Measurements from ENCODE around the gene WRAP73.

WRAP73 gene

GRCh38 chr1:3652548-3653285 is 2.8 kb upstream of the WRAP73 start:
- Histone ChIP-seq H3K9ac (ENCODE audit: low read length) (no peak overlapping the region), H3K27me3 (ENCODE audit: low read depth, low read length) (peaks cover 17% of the 10 kb centered on the region), H2AFZ (ENCODE audit: low read depth, low read length) (no peak overlapping the region), H3K36me3 (replicated peaks; ENCODE audit: low read depth, low read length) (no peaks in the 10 kb centered on the region), H3K27ac (ENCODE audit: low read length) (no peak overlapping the region), H3K4me2 (ENCODE audit: low read length) (no peak overlapping the region), H3K4me3 (ENCODE audit: low read length) (no peak overlapping the region), H3K9me3 (ENCODE audit: insufficient read depth, low read length) (no peaks in the 10 kb centered on the region), H4K20me1 (ENCODE audit: insufficient read depth, low read length) (no peaks in the 10 kb centered on the region), H3K79me2 (ENCODE audit: low read length) (peaks cover 9% of the 10 kb centered on the region), H3K4me1 (ENCODE audit: low read length) (peaks cover 40% of the 10 kb centered on the region)
- TF ChIP-seq CTCF (IDR thresholded peaks at IDR 0.05; ENCODE audit: low read depth, low read length) (no peak), EZH2phosphoT487 (IDR thresholded peaks at IDR 0.05; ENCODE audit: low read depth) (no peak)

GRCh38 chr1:3651930-3652547 is 2.1 kb upstream of the WRAP73 start, which contains the start of gene TP73:
Gene TP73, plus strand, starts transcription at chr1:3652516. Its CDS starts 29,850 bp downstream, at chr1:3682366.
- peaks cover 6% of the 10 kb centered on the region for H3K36me3 ChIP-seq (replicated peaks; ENCODE audit: low read depth, low read length)
- peaks cover 34% of the 10 kb centered on the region for H3K4me1 ChIP-seq (ENCODE audit: low read length)
- no peak within 1 kb of the TSS for H2AFZ ChIP-seq (ENCODE audit: low read depth, low read length)
- H3K27ac ChIP-seq (ENCODE audit: low read length) = no peak within 1 kb of the TSS
- no peak within 1 kb of the TSS for H3K9ac ChIP-seq (ENCODE audit: low read length)
- TF ChIP-seq CTCF (IDR thresholded peaks at IDR 0.05; ENCODE audit: low read depth, low read length) (no peak), EZH2phosphoT487 (IDR thresholded peaks at IDR 0.05; ENCODE audit: low read depth) (no peak)
- peaks cover 10% of the 10 kb centered on the region; the same call in 1 of the 2 replicates for H3K27me3 ChIP-seq (ENCODE audit: low read depth, low read length)
- H4K20me1 ChIP-seq (ENCODE audit: insufficient read depth, low read length) = no peaks in the 10 kb centered on the region
- H3K4me3 ChIP-seq (ENCODE audit: low read length) = no peak within 1 kb of the TSS
- peaks cover 9% of the 10 kb centered on the region for H3K79me2 ChIP-seq (ENCODE audit: low read length)
- H3K9me3 ChIP-seq (ENCODE audit: insufficient read depth, low read length) = no peaks in the 10 kb centered on the region
- no peak within 1 kb of the TSS for H3K4me2 ChIP-seq (ENCODE audit: low read length)

GRCh38 chr1:3651026-3651929 is 1.4 kb upstream of the WRAP73 start:
- no peaks in the 10 kb centered on the region for H4K20me1 ChIP-seq (ENCODE audit: insufficient read depth, low read length)
- peaks cover 27% of the 10 kb centered on the region for H3K4me1 ChIP-seq (ENCODE audit: low read length)
- H3K4me2 ChIP-seq (ENCODE audit: low read length) = no peak overlapping the region
- no peak overlapping the region for H3K4me3 ChIP-seq (ENCODE audit: low read length)
- H3K27me3 ChIP-seq (ENCODE audit: low read depth, low read length) = peaks cover 9% of the 10 kb centered on the region; the same call in 1 of the 2 replicates
- no peak overlapping the region for H2AFZ ChIP-seq (ENCODE audit: low read depth, low read length)
- peaks cover 14% of the 10 kb centered on the region for H3K36me3 ChIP-seq (replicated peaks; ENCODE audit: low read depth, low read length)
- no peak for TF ChIP-seq CTCF (IDR thresholded peaks at IDR 0.05; ENCODE audit: low read depth, low read length)
- no peak for TF ChIP-seq EZH2phosphoT487 (IDR thresholded peaks at IDR 0.05; ENCODE audit: low read depth)
- no peak overlapping the region for H3K27ac ChIP-seq (ENCODE audit: low read length)
- peaks cover 9% of the 10 kb centered on the region for H3K79me2 ChIP-seq (ENCODE audit: low read length)
- H3K9ac ChIP-seq (ENCODE audit: low read length) = no peak overlapping the region
- H3K9me3 ChIP-seq (ENCODE audit: insufficient read depth, low read length) = no peaks in the 10 kb centered on the region

All from OCI-LY3 (cell line).